ENCODE data around the gene NOL3. TPM values are rescaled to one million over a fixed set of nuclear protein-coding genes. Genes with fewer than 3 reads are reported as not detected.

NOL3 gene
- total and polyA plus RNA-seq, 4 donors: 3.0 to 18.0 (median 10.7) TPM

- no peaks in the 10 kb centered on the region for H3K27me3 ChIP-seq (ENCODE audit: control insufficient read depth in 4 of 4, insufficient read depth in 4 of 4, low read length in 3 of 4)
- 97% methylated on average over 12 of the region's 12 CpGs for WGBS
- H3K4me1 ChIP-seq (ENCODE audit: control insufficient read depth in 4 of 4, insufficient read depth in 4 of 4, low read length in 3 of 4): peaks cover 2 to 19% (median 8%) of the 10 kb centered on the region in 4 donors
- no peak overlapping the region for H3K27ac ChIP-seq (ENCODE audit: low read depth in 1 of 2, low read length in 2 of 2)
- peaks cover 2 to 35% (median 11%) of the 10 kb centered on the region in 4 donors for H3K36me3 ChIP-seq (ENCODE audit: control insufficient read depth in 4 of 4, insufficient read depth in 3 of 4, low read depth in 1 of 4, low read length in 3 of 4)
- no peak for TF ChIP-seq ATF3 (IDR thresholded peaks at IDR 0.05)
- TF ChIP-seq REST (IDR thresholded peaks at IDR 0.05): no peak
- no peak for TF ChIP-seq FOXA2 (IDR thresholded peaks at IDR 0.05)
- TF ChIP-seq FOXA1 (IDR thresholded peaks at IDR 0.05): no peak
- no peak for TF ChIP-seq YY1 (IDR thresholded peaks at IDR 0.05)
- TF ChIP-seq RAD21 (IDR thresholded peaks at IDR 0.05): no peak
- TF ChIP-seq NR2F2 (IDR thresholded peaks at IDR 0.05): no peak
- H3K9ac ChIP-seq (ENCODE audit: low read depth in 1 of 2, low read length in 2 of 2): no peak overlapping the region
- DNase-seq (ENCODE audit: low spot score): no peak
- H3K4me3 ChIP-seq (ENCODE audit: low read depth in 1 of 3, low read length in 3 of 3): no peak overlapping the region
- no peaks in the 10 kb centered on the region for H3K9me3 ChIP-seq (ENCODE audit: control insufficient read depth in 4 of 4, low read length in 3 of 4)
These were observed 32.1 kb downstream of the NOL3 start for GRCh38 chr16:67202426-67202825.

- H3K4me1 ChIP-seq (ENCODE audit: control insufficient read depth in 4 of 4, insufficient read depth in 4 of 4, low read length in 3 of 4): peaks cover 2 to 19% (median 7%) of the 10 kb centered on the region in 4 donors
- H3K36me3 ChIP-seq (ENCODE audit: control insufficient read depth in 4 of 4, insufficient read depth in 3 of 4, low read depth in 1 of 4, low read length in 3 of 4): peaks cover 2 to 30% (median 8%) of the 10 kb centered on the region in 4 donors
- TF ChIP-seq HNF4A (conservative IDR thresholded peaks at IDR 0.05) (no peak), FOXA1 (IDR thresholded peaks at IDR 0.05) (no peak), SP1 (IDR thresholded peaks at IDR 0.05) (no peak), ZBTB33 (IDR thresholded peaks at IDR 0.05) (no peak), MAX (IDR thresholded peaks at IDR 0.05) (no peak), EGR1 (IDR thresholded peaks at IDR 0.05; ENCODE audit: low read depth in 2 of 2) (no peak), ATF3 (IDR thresholded peaks at IDR 0.05) (no peak), CTCF (IDR thresholded peaks at IDR 0.05; ENCODE audit: low read depth, low read length, missing input control) (no peak), YY1 (IDR thresholded peaks at IDR 0.05) (no peak), TAF1 (conservative IDR thresholded peaks at IDR 0.05) (no peak), JUND (IDR thresholded peaks at IDR 0.05) (no peak), NR2F2 (IDR thresholded peaks at IDR 0.05) (no peak), GABPA (IDR thresholded peaks at IDR 0.05 in 1 of 2, conservative IDR thresholded peaks at IDR 0.05 in 1 of 2) (no peak), RAD21 (IDR thresholded peaks at IDR 0.05) (no peak), RXRA (IDR thresholded peaks at IDR 0.05) (no peak), FOXA2 (IDR thresholded peaks at IDR 0.05) (no peak), HNF4G (IDR thresholded peaks at IDR 0.05) (no peak), REST (IDR thresholded peaks at IDR 0.05) (no peak)
- H3K27me3 ChIP-seq (ENCODE audit: control insufficient read depth in 4 of 4, insufficient read depth in 4 of 4, low read length in 3 of 4): no peaks in the 10 kb centered on the region
- no peak overlapping the region for H3K9ac ChIP-seq (ENCODE audit: low read depth in 1 of 2, low read length in 2 of 2)
- WGBS: 95% methylated on average over 23 of the region's 23 CpGs
- no peak overlapping the region for H3K27ac ChIP-seq (ENCODE audit: low read depth in 1 of 2, low read length in 2 of 2)
- no peak for DNase-seq (ENCODE audit: low spot score)
- no peak overlapping the region for H3K4me3 ChIP-seq (ENCODE audit: low read depth in 1 of 3, low read length in 3 of 3)
- H3K9me3 ChIP-seq (ENCODE audit: control insufficient read depth in 4 of 4, low read length in 3 of 4): no peaks in the 10 kb centered on the region
These were observed 32.7 kb downstream of the NOL3 start for GRCh38 chr16:67202956-67203493.

All from liver (tissue), 9 donors.